Gastrocnemius medialis (tissue), 4 donors: ENCODE measurements around the gene OPA3. TPM values are rescaled to one million over a fixed set of nuclear protein-coding genes. Genes with fewer than 3 reads are reported as not detected.
A peak's percentile ranks its signal among the peaks of the same experiment; 100 is the strongest.

Source experiments
- ATAC-seq, 2 donors: fragments of 150-250 bp; one replicate each; pipeline ENCODE4 v1.9.1; 2016
- DNase-seq, 2 donors: peaks; one replicate each; pipeline ENCODE4 v3.0.0-alpha.2; 2019
- H3K27ac ChIP-seq, 4 donors: fragments of 200-600 bp; sonication (generic); 1 replicate in 1 of 4; 2 replicates in 3 of 4; pipeline ENCODE4 v1.5.1; 2016 to 2018; ENCODE audit warnings: mild to moderate bottlenecking in 2 of 4, moderate library complexity in 1 of 4
- H3K27me3 ChIP-seq, 3 donors: fragments of 200-600 bp; sonication (generic) in 2 of 3; 1 replicate in 1 of 3; 2 replicates in 2 of 3; pipeline versions ENCODE4 v1.5.1 to v1.6.0; 2016 to 2019; ENCODE audit warnings: mild to moderate bottlenecking in 1 of 3, moderate library complexity in 1 of 3
- H3K36me3 ChIP-seq, 2 donors: fragments of 200-600 bp; sonication (generic) in 1 of 2; one replicate each; pipeline ENCODE4 v1.5.1; 2017 to 2018
- H3K4me1 ChIP-seq, 2 donors: fragments of 200-600 bp; sonication (generic) in 1 of 2; one replicate each; pipeline ENCODE4 v1.5.1; 2016 to 2017; ENCODE audit warnings: mild to moderate bottlenecking in 2 of 2
- H3K4me3 ChIP-seq, 4 donors: fragments of 200-600 bp; sonication (generic) in 3 of 4; 1 replicate in 1 of 4; 2 replicates in 3 of 4; pipeline ENCODE4 v1.5.1; 2016 to 2019; ENCODE audit warnings: mild to moderate bottlenecking in 2 of 4
- H3K9me3 ChIP-seq, 3 donors: fragments of 200-600 bp; sonication (generic) in 2 of 3; 1 replicate in 1 of 3; 2 replicates in 2 of 3; pipeline ENCODE4 v1.5.1; 2016 to 2019
- CTCF ChIP-seq, 5 experiments: fragments of 450-650 bp in 3 of 5; fragments of 200-600 bp in 2 of 5; sonication (generic) in 2 of 5; IDR thresholded peaks in 4 of 5; conservative IDR thresholded peaks in 1 of 5; 1 replicate in 4 of 5; 2 replicates in 1 of 5; pipeline ENCODE4 v1.5.1; 2016 to 2019; ENCODE audit warnings: antibody characterized with exemption in 5 of 5, mild to moderate bottlenecking in 3 of 5, moderate library complexity in 3 of 5
- POLR2A ChIP-seq, 2 donors: fragments of 450-650 bp; IDR thresholded peaks; one replicate each; pipeline ENCODE4 v1.6.1; 2017; ENCODE audit warnings: antibody characterized with exemption in 2 of 2, mild to moderate bottlenecking in 2 of 2, moderate library complexity in 2 of 2
- in situ Hi-C, 4 donors: fragments of 200-750 bp; cut with MboI; loops; one replicate each; pipeline versions ENCODE4 v1.15.0 to v1.8.0; 2017; ENCODE audit warnings: low sequenced_read_pairs in 4 of 4
- intact Hi-C: fragments of 100-400 bp; cut with DNase I; formaldehyde crosslinking; loops from one replicate; pipeline ENCODE4 v1.15.1; 2023; ENCODE audit warnings: low total_unique reads
- total RNA-seq, 4 donors: library from RNA; depleted of rRNA; stranded (reverse); fragments of >200 nt; gene quantifications; one replicate each; pipeline versions ENCODE4 v1.1.0 to v1.2.3, GENCODE V29; 2016

Gene OPA3
- total RNA-seq, 4 donors from 2014 or later = 14.8 to 32.5 (median 20.3) TPM

- no peak for ATAC-seq
- Histone ChIP-seq H3K9me3 (no peaks in the 10 kb centered on the region), H3K36me3 (no peaks in the 10 kb centered on the region), H3K27me3 (no peaks in the 10 kb centered on the region), H3K27ac (peak overlapping the region; percentile 7 to 81 (median 78)), H3K4me1 (peaks cover 28 to 54% of the 10 kb centered on the region in 2 donors), H3K4me3 (no peak overlapping the region)
- TF ChIP-seq CTCF (IDR thresholded peaks at IDR 0.05 in 4 of 5, conservative IDR thresholded peaks at IDR 0.05 in 1 of 5) (no peak), POLR2A (IDR thresholded peaks at IDR 0.05) (no peak)
- intact Hi-C loops = no loop called here
- in situ Hi-C loops = no loop called here
- DNase-seq = no peak
Measured at GRCh38 chr19:45575216-45575615, 9.4 kb downstream of the OPA3 start.

GRCh38 chr19:45574526-45574925, 10.1 kb downstream of the OPA3 start:
- in situ Hi-C loops (no loop called here), intact Hi-C loops (no loop called here)
- Histone ChIP-seq H3K9me3 (no peaks in the 10 kb centered on the region), H3K4me1 (peaks cover 32 to 61% of the 10 kb centered on the region in 2 donors), H3K4me3 (no peak overlapping the region), H3K27me3 (no peaks in the 10 kb centered on the region), H3K27ac (peak overlapping the region; percentile 7 to 81 (median 78)), H3K36me3 (no peaks in the 10 kb centered on the region)
- no peak for TF ChIP-seq POLR2A (IDR thresholded peaks at IDR 0.05)
- TF ChIP-seq CTCF (IDR thresholded peaks at IDR 0.05 in 4 of 5, conservative IDR thresholded peaks at IDR 0.05 in 1 of 5) = no peak
- ATAC-seq (no peak), DNase-seq (no peak)

- ATAC-seq = no peak
- H3K27ac ChIP-seq = peak overlapping the region in 3 of 4 donors; percentile 22 to 67 (median 51)
- TF ChIP-seq POLR2A (IDR thresholded peaks at IDR 0.05) (no peak), CTCF (IDR thresholded peaks at IDR 0.05 in 4 of 5, conservative IDR thresholded peaks at IDR 0.05 in 1 of 5) (no peak)
- no peaks in the 10 kb centered on the region for H3K27me3 ChIP-seq
- H3K4me1 ChIP-seq = peaks cover 43 to 57% of the 10 kb centered on the region in 2 donors
- DNase-seq = no peak
- intact Hi-C loops (no loop called here), in situ Hi-C loops (no loop called here)
- no peaks in the 10 kb centered on the region for H3K36me3 ChIP-seq
- H3K4me3 ChIP-seq = no peak overlapping the region
- H3K9me3 ChIP-seq = no peaks in the 10 kb centered on the region
Measured at GRCh38 chr19:45571457-45572220, 13.0 kb downstream of the OPA3 start.

- H3K27ac ChIP-seq = peak overlapping the region; percentile 84 to 93 (median 86)
- in situ Hi-C loops (no loop called here), intact Hi-C loops (loop anchor here (1.0 kb wide), 1 partner anchor 47 kb away; no protein-coding TSS in a partner anchor)
- TF ChIP-seq CTCF (IDR thresholded peaks at IDR 0.05 in 4 of 5, conservative IDR thresholded peaks at IDR 0.05 in 1 of 5) (peak; percentile 73 to 87 (median 79)), POLR2A (IDR thresholded peaks at IDR 0.05) (no peak)
- DNase-seq (peak; percentile 48 to 77), ATAC-seq (peak; percentile 60 to 61)
- H3K27me3 ChIP-seq = no peaks in the 10 kb centered on the region
- no peaks in the 10 kb centered on the region for H3K36me3 ChIP-seq
- peaks cover 37 to 43% of the 10 kb centered on the region in 2 donors for H3K4me1 ChIP-seq
- no peak overlapping the region for H3K4me3 ChIP-seq
- no peaks in the 10 kb centered on the region for H3K9me3 ChIP-seq
Measured at GRCh38 chr19:45569619-45570421, 14.8 kb downstream of the OPA3 start.
